ENCODE data around the gene TIAM2.

Gene TIAM2

DNA sequence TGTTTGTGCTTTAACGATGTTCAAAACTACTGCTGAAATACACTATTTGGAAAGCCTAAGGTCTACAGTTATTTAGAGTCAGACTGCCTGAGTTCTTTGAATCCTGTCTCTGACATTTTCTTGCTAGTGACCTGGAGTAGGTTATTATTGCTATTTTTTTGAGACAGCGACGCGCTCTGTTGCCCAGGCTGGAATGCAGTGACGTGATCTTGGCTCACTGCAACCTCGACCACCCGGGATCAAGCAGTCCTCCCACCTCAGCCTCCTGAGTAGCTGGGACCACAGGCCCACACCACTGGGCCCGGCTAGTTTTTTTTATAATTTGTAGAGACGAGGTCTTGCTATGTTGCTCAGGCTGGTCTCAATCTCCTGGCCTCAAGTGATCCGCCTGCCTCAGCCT lies 96.6 kb downstream of the TIAM2 start:
- H4K20me1 ChIP-seq (ENCODE audit: insufficient read depth, low read length), result no peaks in the 10 kb centered on the region
- no peak for DNase-seq
- H3K4me1 ChIP-seq (ENCODE audit: low read length), result no peaks in the 10 kb centered on the region
- H3K9me2 ChIP-seq (replicated peaks; ENCODE audit: insufficient read depth, low read length), result no peaks in the 10 kb centered on the region
- H3K27me3 ChIP-seq (replicated peaks; ENCODE audit: insufficient read depth, low read length), result no peaks in the 10 kb centered on the region
- H3K9me3 ChIP-seq (replicated peaks; ENCODE audit: insufficient read depth, low read length), result no peaks in the 10 kb centered on the region
- H3K27ac ChIP-seq (ENCODE audit: low read length), result no peak overlapping the region
- H3F3A ChIP-seq (ENCODE audit: insufficient read depth, low read length), result no peaks in the 10 kb centered on the region
- no peak overlapping the region for H3K4me3 ChIP-seq (ENCODE audit: low read length)
- no peaks in the 10 kb centered on the region for H3K79me2 ChIP-seq (ENCODE audit: low read length)
- no peak overlapping the region for H3K9ac ChIP-seq (ENCODE audit: low read length)
- H3K4me2 ChIP-seq (ENCODE audit: low read depth, low read length), result no peak overlapping the region
- H3K36me3 ChIP-seq (replicated peaks; ENCODE audit: insufficient read depth, low read length), result no peaks in the 10 kb centered on the region
- no peak for TF ChIP-seq EZH2 (optimal IDR thresholded peaks at IDR 0.05; ENCODE audit: low read depth, low read length)
- TF ChIP-seq EZH2phosphoT487 (IDR thresholded peaks at IDR 0.05; ENCODE audit: low read length), result no peak
- TF ChIP-seq, protein P1, sequence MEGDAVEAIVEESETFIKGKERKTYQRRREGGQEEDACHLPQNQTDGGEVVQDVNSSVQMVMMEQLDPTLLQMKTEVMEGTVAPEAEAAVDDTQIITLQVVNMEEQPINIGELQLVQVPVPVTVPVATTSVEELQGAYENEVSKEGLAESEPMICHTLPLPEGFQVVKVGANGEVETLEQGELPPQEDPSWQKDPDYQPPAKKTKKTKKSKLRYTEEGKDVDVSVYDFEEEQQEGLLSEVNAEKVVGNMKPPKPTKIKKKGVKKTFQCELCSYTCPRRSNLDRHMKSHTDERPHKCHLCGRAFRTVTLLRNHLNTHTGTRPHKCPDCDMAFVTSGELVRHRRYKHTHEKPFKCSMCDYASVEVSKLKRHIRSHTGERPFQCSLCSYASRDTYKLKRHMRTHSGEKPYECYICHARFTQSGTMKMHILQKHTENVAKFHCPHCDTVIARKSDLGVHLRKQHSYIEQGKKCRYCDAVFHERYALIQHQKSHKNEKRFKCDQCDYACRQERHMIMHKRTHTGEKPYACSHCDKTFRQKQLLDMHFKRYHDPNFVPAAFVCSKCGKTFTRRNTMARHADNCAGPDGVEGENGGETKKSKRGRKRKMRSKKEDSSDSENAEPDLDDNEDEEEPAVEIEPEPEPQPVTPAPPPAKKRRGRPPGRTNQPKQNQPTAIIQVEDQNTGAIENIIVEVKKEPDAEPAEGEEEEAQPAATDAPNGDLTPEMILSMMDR (IDR thresholded peaks at IDR 0.05; ENCODE audit: low read length), result no peak
- H2AFZ ChIP-seq (ENCODE audit: low read length), result no peak overlapping the region

DNA sequence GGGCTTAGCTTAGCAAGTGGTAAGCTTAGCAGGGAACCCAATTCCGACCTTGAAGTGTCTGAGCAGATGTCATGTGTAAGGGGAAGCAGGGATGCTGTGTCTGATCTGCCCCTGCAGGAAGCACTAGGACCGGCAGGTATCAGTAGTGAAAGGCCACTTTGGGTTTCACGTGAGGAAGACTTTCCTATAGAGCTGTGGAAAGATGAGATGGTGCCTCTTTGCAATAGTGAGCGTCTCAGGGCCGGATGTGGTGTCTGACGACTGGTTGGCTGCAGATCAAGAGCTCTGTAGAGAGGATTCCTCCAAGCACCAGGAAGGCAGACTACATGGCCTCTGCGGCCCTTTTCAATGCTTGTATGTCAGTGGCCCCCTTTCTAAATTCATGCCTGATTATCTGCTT lies 98.3 kb downstream of the TIAM2 start:
- Histone ChIP-seq H3K79me2 (ENCODE audit: low read length) (no peaks in the 10 kb centered on the region), H3K9me2 (replicated peaks; ENCODE audit: insufficient read depth, low read length) (no peaks in the 10 kb centered on the region), H3K9me3 (replicated peaks; ENCODE audit: insufficient read depth, low read length) (no peaks in the 10 kb centered on the region), H3K27me3 (replicated peaks; ENCODE audit: insufficient read depth, low read length) (no peaks in the 10 kb centered on the region), H3K4me3 (ENCODE audit: low read length) (no peak overlapping the region), H3K4me2 (ENCODE audit: low read depth, low read length) (no peak overlapping the region), H3K4me1 (ENCODE audit: low read length) (no peaks in the 10 kb centered on the region), H2AFZ (ENCODE audit: low read length) (no peak overlapping the region), H4K20me1 (ENCODE audit: insufficient read depth, low read length) (no peaks in the 10 kb centered on the region), H3K9ac (ENCODE audit: low read length) (no peak overlapping the region), H3F3A (ENCODE audit: insufficient read depth, low read length) (no peaks in the 10 kb centered on the region), H3K27ac (ENCODE audit: low read length) (no peak overlapping the region), H3K36me3 (replicated peaks; ENCODE audit: insufficient read depth, low read length) (no peaks in the 10 kb centered on the region)
- DNase-seq, result no peak
- TF ChIP-seq EZH2phosphoT487 (IDR thresholded peaks at IDR 0.05; ENCODE audit: low read length) (no peak), EZH2 (optimal IDR thresholded peaks at IDR 0.05; ENCODE audit: low read depth, low read length) (no peak)
- TF ChIP-seq, protein P1 (IDR thresholded peaks at IDR 0.05; ENCODE audit: low read length), result no peak

DNA sequence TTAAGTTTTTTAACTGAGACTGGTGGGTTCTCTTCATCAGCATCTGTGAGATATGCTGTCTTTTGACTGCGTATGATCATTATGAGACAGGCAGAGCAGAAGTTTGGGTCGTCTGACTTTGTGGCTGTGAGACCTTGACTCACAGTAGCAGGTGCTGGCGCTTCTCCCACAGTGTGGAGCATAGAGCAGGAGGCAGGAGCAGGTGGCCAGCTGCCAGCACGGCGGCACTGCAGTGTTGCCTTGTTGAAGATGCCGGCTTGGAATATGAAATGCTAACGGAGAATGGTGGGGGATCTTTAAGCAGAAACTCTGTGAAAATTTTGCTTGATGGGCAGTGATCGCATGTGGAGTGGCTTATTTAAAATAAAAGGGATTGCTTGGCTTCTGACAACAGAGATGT lies 105.0 kb downstream of the TIAM2 start:
- no peak overlapping the region for H3K4me2 ChIP-seq (ENCODE audit: low read depth, low read length)
- TF ChIP-seq EZH2phosphoT487 (IDR thresholded peaks at IDR 0.05; ENCODE audit: low read length), result no peak
- TF ChIP-seq, protein P1 (IDR thresholded peaks at IDR 0.05; ENCODE audit: low read length), result no peak
- no peak for TF ChIP-seq EZH2 (optimal IDR thresholded peaks at IDR 0.05; ENCODE audit: low read depth, low read length)
- H3K9ac ChIP-seq (ENCODE audit: low read length), result no peak overlapping the region
- no peaks in the 10 kb centered on the region for H3K27me3 ChIP-seq (replicated peaks; ENCODE audit: insufficient read depth, low read length)
- no peaks in the 10 kb centered on the region for H4K20me1 ChIP-seq (ENCODE audit: insufficient read depth, low read length)
- H3K9me2 ChIP-seq (replicated peaks; ENCODE audit: insufficient read depth, low read length), result no peaks in the 10 kb centered on the region
- H3F3A ChIP-seq (ENCODE audit: insufficient read depth, low read length), result no peaks in the 10 kb centered on the region
- H3K9me3 ChIP-seq (replicated peaks; ENCODE audit: insufficient read depth, low read length), result no peaks in the 10 kb centered on the region
- H2AFZ ChIP-seq (ENCODE audit: low read length), result no peak overlapping the region
- DNase-seq, result no peak
- no peak overlapping the region for H3K4me3 ChIP-seq (ENCODE audit: low read length)
- no peaks in the 10 kb centered on the region for H3K36me3 ChIP-seq (replicated peaks; ENCODE audit: insufficient read depth, low read length)
- H3K79me2 ChIP-seq (ENCODE audit: low read length), result no peaks in the 10 kb centered on the region
- H3K4me1 ChIP-seq (ENCODE audit: low read length), result no peaks in the 10 kb centered on the region
- no peak overlapping the region for H3K27ac ChIP-seq (ENCODE audit: low read length)

All from MM.1S (cell line).